ENCODE results near the gene DHX15. TPM values are rescaled to one million over a fixed set of nuclear protein-coding genes. Genes with fewer than 3 reads are reported as not detected.

DHX15 gene
- total RNA-seq, 6 experiments from 2014 or later, result 26.4 to 56.3 (median 42.1) TPM

DNA sequence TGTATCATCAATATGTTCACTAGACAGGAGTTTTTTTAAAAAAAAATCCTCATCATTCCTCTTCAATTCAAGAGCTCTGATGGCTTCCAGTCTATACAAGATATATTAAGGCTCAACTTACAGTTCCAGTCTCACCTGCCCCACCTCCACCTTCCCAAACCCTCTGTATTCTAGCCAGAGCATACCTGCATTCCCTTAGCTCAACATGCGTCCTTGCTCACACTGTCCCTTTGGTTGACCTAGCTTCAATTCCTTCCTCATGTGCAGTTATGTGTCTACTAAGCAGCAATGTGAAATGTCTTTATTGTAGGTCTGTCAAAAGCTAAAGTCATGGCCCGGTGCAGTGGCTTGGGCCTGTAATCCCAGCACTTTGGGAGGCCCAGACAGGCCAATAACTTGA, 10.8 kb downstream of the DHX15 start:
- ATAC-seq, result no peak
- DNase-seq, result no peak
- no peaks in the 10 kb centered on the region for H3K9me3 ChIP-seq
- TF ChIP-seq, protein P1, sequence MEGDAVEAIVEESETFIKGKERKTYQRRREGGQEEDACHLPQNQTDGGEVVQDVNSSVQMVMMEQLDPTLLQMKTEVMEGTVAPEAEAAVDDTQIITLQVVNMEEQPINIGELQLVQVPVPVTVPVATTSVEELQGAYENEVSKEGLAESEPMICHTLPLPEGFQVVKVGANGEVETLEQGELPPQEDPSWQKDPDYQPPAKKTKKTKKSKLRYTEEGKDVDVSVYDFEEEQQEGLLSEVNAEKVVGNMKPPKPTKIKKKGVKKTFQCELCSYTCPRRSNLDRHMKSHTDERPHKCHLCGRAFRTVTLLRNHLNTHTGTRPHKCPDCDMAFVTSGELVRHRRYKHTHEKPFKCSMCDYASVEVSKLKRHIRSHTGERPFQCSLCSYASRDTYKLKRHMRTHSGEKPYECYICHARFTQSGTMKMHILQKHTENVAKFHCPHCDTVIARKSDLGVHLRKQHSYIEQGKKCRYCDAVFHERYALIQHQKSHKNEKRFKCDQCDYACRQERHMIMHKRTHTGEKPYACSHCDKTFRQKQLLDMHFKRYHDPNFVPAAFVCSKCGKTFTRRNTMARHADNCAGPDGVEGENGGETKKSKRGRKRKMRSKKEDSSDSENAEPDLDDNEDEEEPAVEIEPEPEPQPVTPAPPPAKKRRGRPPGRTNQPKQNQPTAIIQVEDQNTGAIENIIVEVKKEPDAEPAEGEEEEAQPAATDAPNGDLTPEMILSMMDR (IDR thresholded peaks at IDR 0.05), result no peak
- TF ChIP-seq POLR2A (IDR thresholded peaks at IDR 0.05), result no peak
- H3K4me3 ChIP-seq, result no peak overlapping the region
- H3K36me3 ChIP-seq, result peaks cover 0 to 16% (median 6%) of the 10 kb centered on the region in 4 donors
- WGBS (ENCODE audit: insufficient coverage, low coverage, low lambda C conversion rate, missing lambda C conversion rate), result 43% methylated on average over 2 of the region's 2 CpGs
- intact Hi-C loops (cut with DNase I), result no loop called here
- H3K27me3 ChIP-seq, result no peaks in the 10 kb centered on the region
- no peak overlapping the region for H3K27ac ChIP-seq
- peaks cover 0 to 33% (median 5%) of the 10 kb centered on the region in 4 donors for H3K4me1 ChIP-seq

DNA sequence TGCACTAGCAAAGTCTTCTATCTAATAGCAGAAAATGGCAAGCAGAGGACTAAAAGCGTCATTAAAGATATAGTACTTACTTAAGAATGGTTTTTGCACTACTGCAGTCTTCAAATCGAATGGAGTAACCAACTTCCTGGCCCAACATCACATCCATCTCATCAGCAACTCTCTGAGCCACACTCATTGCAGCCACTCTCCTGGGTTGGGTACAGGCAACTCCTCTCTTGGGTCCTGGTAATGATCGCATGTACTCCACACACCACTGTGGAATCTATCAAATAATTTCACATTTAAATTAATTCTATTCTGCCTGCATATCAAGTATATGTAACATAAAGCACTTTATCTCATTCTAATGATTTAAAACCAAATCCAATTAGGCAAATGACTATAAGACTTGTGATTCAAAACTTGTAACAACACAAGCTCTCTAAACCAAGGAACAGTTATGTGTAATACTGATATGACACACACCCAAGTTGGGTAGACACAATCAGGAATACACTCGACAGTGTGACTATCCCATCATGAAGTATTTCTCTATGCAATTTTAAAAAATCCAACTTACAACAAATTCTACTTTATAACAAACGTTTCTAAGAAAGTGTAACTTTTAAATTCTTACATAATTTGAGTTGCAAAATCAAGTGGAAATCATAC, 13.6 kb downstream of the DHX15 start:
- Histone ChIP-seq H3K4me3 (no peak overlapping the region), H3K27ac (no peak overlapping the region), H3K9me3 (no peaks in the 10 kb centered on the region), H3K27me3 (no peaks in the 10 kb centered on the region), H3K4me1 (peaks cover 0 to 25% (median 5%) of the 10 kb centered on the region in 4 donors), H3K36me3 (peaks cover 0 to 6% (median 3%) of the 10 kb centered on the region in 4 donors)
- DNase-seq, result no peak
- intact Hi-C loops (cut with DNase I), result no loop called here
- TF ChIP-seq POLR2A (IDR thresholded peaks at IDR 0.05), result no peak
- TF ChIP-seq, protein P1 (IDR thresholded peaks at IDR 0.05), result no peak
- ATAC-seq, result no peak
- WGBS (ENCODE audit: insufficient coverage, low coverage, low lambda C conversion rate, missing lambda C conversion rate), result 71% methylated on average over 4 of the region's 5 CpGs

DNA sequence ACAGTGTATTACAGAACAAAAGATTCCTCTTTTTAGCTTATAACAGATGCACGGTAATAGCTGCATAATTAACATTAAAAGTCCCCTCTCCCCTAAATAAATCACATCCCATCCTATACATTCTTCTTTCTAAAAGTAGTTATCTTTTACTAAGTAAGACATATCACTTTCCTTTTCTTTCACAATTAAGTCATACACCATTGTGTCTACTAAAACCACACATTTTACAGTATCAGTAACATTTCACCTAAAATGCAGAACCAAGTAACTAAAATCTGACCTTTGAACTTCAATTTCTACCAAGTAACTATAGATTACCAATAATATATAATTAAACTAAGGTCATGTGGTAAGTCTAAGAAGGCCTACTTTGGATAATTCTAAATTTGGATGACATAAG, 14.2 kb downstream of the DHX15 start:
- Histone ChIP-seq H3K27ac (no peak overlapping the region), H3K4me1 (peaks cover 0 to 30% (median 5%) of the 10 kb centered on the region in 4 donors), H3K9me3 (no peaks in the 10 kb centered on the region), H3K36me3 (peaks cover 0 to under 1% (median under 1%) of the 10 kb centered on the region in 4 donors), H3K4me3 (no peak overlapping the region), H3K27me3 (no peaks in the 10 kb centered on the region)
- ATAC-seq (no peak), DNase-seq (no peak)
- no peak for TF ChIP-seq POLR2A (IDR thresholded peaks at IDR 0.05)
- TF ChIP-seq, protein P1 (IDR thresholded peaks at IDR 0.05), result no peak
- 60% methylated on average over 1 of the region's 1 CpG for WGBS (ENCODE audit: insufficient coverage, low coverage, low lambda C conversion rate, missing lambda C conversion rate)
- intact Hi-C loops (cut with DNase I), result no loop called here

DNA sequence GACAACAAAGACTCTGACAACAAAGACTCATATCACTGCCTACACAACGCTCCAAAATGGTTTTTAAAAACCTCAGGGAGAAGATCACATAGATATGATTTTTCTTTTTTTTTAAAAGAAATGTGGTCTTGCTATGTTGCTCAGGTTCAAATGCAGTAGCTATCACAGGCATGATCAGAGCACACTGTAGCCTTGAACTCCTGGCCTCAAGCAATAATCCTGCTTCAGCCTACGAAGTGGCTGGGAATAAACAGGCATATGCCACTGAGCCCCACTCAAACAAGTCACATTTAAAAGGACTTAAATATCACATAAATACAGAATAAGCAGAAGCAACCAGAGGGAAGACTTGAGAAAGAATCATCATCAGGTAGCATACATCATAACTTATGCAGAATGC, 14.7 kb downstream of the DHX15 start:
- no peak for TF ChIP-seq POLR2A (IDR thresholded peaks at IDR 0.05)
- TF ChIP-seq, protein P1 (IDR thresholded peaks at IDR 0.05), result no peak
- Histone ChIP-seq H3K9me3 (no peaks in the 10 kb centered on the region), H3K4me3 (no peak overlapping the region), H3K27ac (no peak overlapping the region), H3K4me1 (peaks cover 0 to 34% (median 3%) of the 10 kb centered on the region in 4 donors), H3K27me3 (no peaks in the 10 kb centered on the region), H3K36me3 (no peaks in the 10 kb centered on the region)
- 66% methylated on average over 2 of the region's 2 CpGs for WGBS (ENCODE audit: insufficient coverage, low coverage, low lambda C conversion rate, missing lambda C conversion rate)
- ATAC-seq, result no peak
- DNase-seq, result no peak
- intact Hi-C loops (cut with DNase I), result no loop called here

Data from right lobe of liver (tissue), 6 donors.